ENCODE data around the gene MAD1L1.

GRCh38 chr7:2116448-2116810 is 116.3 kb downstream of the MAD1L1 start:
- no peak for TF ChIP-seq POLR2A (IDR thresholded peaks at IDR 0.05)
- TF ChIP-seq CTCF (IDR thresholded peaks at IDR 0.05) = no peak
